GM12878 (cell line): ENCODE results near the gene ZNF45. TPM values are rescaled to one million over a fixed set of nuclear protein-coding genes. Genes with fewer than 3 reads are reported as not detected.
A peak's percentile ranks its signal among the peaks of the same experiment; 100 is the strongest.

Source experiments
- ATAC-seq: fragments of 200-7000 bp; cut with Tn5 transposase; 3 replicates; pipeline ENCODE4 v1.9.1; 2020; ENCODE audit warnings: mild to moderate bottlenecking, moderate library complexity
- BruUV-seq: library from RNA; stranded (reverse); fragments of 400-500 nt; replicated peaks from 2 replicates; lab custom pipeline; 2021; lab: Mats Ljungman, UMichigan
- CTCF ChIA-PET: fragments of 300-600 bp; sonication (Branson Sonifier 250); formaldehyde crosslinking; extraction: SDS; loops from one replicate; lab custom pipeline; 2021; ENCODE audit warnings: inconsistent platforms; lab: Yijun Ruan, JAX
- POLR2A ChIA-PET: fragments of 350-600 bp; formaldehyde crosslinking; extraction: SDS; loops from one replicate; lab custom pipeline; 2021; ENCODE audit warnings: inconsistent platforms; lab: Charles Lee
- RAD21 ChIA-PET: fragments of 300-600 bp; sonication (Branson Sonifier 250); formaldehyde crosslinking; loops from one replicate; lab custom pipeline; 2023; ENCODE audit warnings: antibody characterized with exemption; ENCODE audit not compliant: unreplicated experiment; lab: Charles Lee
- SMC1A ChIA-PET: fragments of 300-600 bp; sonication (Branson Sonifier 250); formaldehyde crosslinking; loops from one replicate; lab custom pipeline; 2023; ENCODE audit not compliant: unreplicated experiment, uncharacterized antibody; lab: Charles Lee
- DNase-seq: peaks from one replicate; pipeline ENCODE4 v3.0.0-alpha.2; 2011; ENCODE audit warnings: low read depth, low spot score
- FAIRE-seq: peaks from 3 replicates; lab custom pipeline; 2011; peaks lifted over from hg19 to GRCh38; lab: Jason Lieb, UNC
- H2AFZ ChIP-seq: 2 replicates; pipeline ENCODE4 v1.6.0; 2011; ENCODE audit warnings: low read depth, low read length, control low read depth; ENCODE audit not compliant: control insufficient read depth
- H3K27ac ChIP-seq: 2 replicates; pipeline ENCODE4 v1.5.1; 2011; ENCODE audit warnings: control low read depth; ENCODE audit not compliant: control insufficient read depth, insufficient read depth
- H3K27me3 ChIP-seq, 2 experiments: replicated peaks in 1 of 2; 2 replicates each; pipeline versions ENCODE4 v1.6.0 to v1.6.1; 2011; ENCODE audit warnings: low read length in 1 of 2; ENCODE audit not compliant: control insufficient read depth in 2 of 2, insufficient read depth in 2 of 2
- H3K36me3 ChIP-seq, 2 experiments: 2 replicates each; pipeline ENCODE4 v1.5.1; 2011; ENCODE audit warnings: low read length in 1 of 2; ENCODE audit not compliant: control insufficient read depth in 2 of 2, insufficient read depth in 2 of 2
- H3K4me1 ChIP-seq: 2 replicates; pipeline ENCODE4 v1.6.1; 2011; ENCODE audit warnings: mild to moderate bottlenecking, low read length, moderate library complexity, mixed read lengths; ENCODE audit not compliant: control insufficient read depth, insufficient read depth
- H3K4me2 ChIP-seq: 2 replicates; pipeline ENCODE4 v1.6.0; 2011; ENCODE audit warnings: control low read depth; ENCODE audit not compliant: control insufficient read depth, insufficient read depth
- H3K4me3 ChIP-seq: fragments of 200-600 bp; sonication (generic); 2 replicates; pipeline ENCODE4 v1.5.1; 2016
- H3K79me2 ChIP-seq: 2 replicates; pipeline ENCODE4 v1.6.0; 2011; ENCODE audit warnings: low read length; ENCODE audit not compliant: control insufficient read depth, insufficient read depth
- H3K9ac ChIP-seq: 2 replicates; pipeline ENCODE4 v1.8.0; 2011; ENCODE audit warnings: low read length, control low read depth, mixed read lengths; ENCODE audit not compliant: control insufficient read depth, insufficient read depth
- H3K9me3 ChIP-seq: replicated peaks from 3 replicates; pipeline ENCODE4 v1.5.1; 2011; ENCODE audit warnings: mild to moderate bottlenecking, low read length; ENCODE audit not compliant: control insufficient read depth, insufficient read depth
- H4K20me1 ChIP-seq: 2 replicates; pipeline ENCODE4 v1.6.0; 2011; ENCODE audit not compliant: control insufficient read depth, insufficient read depth
- BMI1 ChIP-seq: fragments of 450-650 bp; IDR thresholded peaks from 2 replicates; pipeline ENCODE4 v1.6.1; 2016; ENCODE audit warnings: mild to moderate bottlenecking, moderate library complexity, borderline replicate concordance
- CEBPB ChIP-seq, 2 experiments: fragments of 150-350 bp in 1 of 2; IDR thresholded peaks; 2 replicates each; pipeline ENCODE4 v1.6.1; 2012 to 2014; ENCODE audit warnings: low read depth in 2 of 2, low read length in 2 of 2, borderline replicate concordance in 1 of 2, inconsistent platforms in 1 of 2
- E4F1 ChIP-seq: fragments of 450-650 bp; IDR thresholded peaks from 2 replicates; pipeline ENCODE4 v1.6.1; 2018; ENCODE audit warnings: borderline replicate concordance, mild to moderate bottlenecking; ENCODE audit not compliant: partially characterized antibody
- FOXK2 ChIP-seq: fragments of 450-650 bp; IDR thresholded peaks from 2 replicates; pipeline ENCODE4 v1.6.1; 2017; ENCODE audit warnings: mild to moderate bottlenecking, moderate library complexity
- KDM1A ChIP-seq: fragments of 200-600 bp; sonication (generic); IDR thresholded peaks from 2 replicates; pipeline ENCODE4 v1.6.1; 2016; ENCODE audit warnings: borderline replicate concordance
- NR2C1 ChIP-seq: fragments of 450-650 bp; IDR thresholded peaks from 2 replicates; pipeline ENCODE4 v1.6.1; 2017; ENCODE audit warnings: antibody characterized with exemption, mild to moderate bottlenecking, moderate library complexity
- PRDM15 ChIP-seq: fragments of 450-650 bp; formaldehyde crosslinking; IDR thresholded peaks from 2 replicates; pipeline ENCODE4 v1.4.0; 2020; ENCODE audit warnings: mild to moderate bottlenecking, moderate library complexity
- SIN3A ChIP-seq: IDR thresholded peaks from 2 replicates; pipeline ENCODE4 v1.6.1; 2012; ENCODE audit warnings: low read depth, low read length, improper control_type of control experiment
- SMARCA5 ChIP-seq: fragments of 450-650 bp; IDR thresholded peaks from 2 replicates; pipeline ENCODE4 v1.6.1; 2017; ENCODE audit warnings: mild to moderate bottlenecking
- STAT3 ChIP-seq: IDR thresholded peaks from 2 replicates; pipeline ENCODE4 v1.6.1; 2011; ENCODE audit warnings: low read depth, low read length, improper control_type of control experiment
- TBL1XR1 ChIP-seq: IDR thresholded peaks from 2 replicates; pipeline ENCODE4 v1.6.1; 2012; ENCODE audit warnings: low read depth, low read length, improper control_type of control experiment
- ZBTB11 ChIP-seq: fragments of 450-650 bp; formaldehyde crosslinking; IDR thresholded peaks from 2 replicates; pipeline ENCODE4 v1.5.0; 2022; ENCODE audit warnings: mild to moderate bottlenecking, missing genetic modification characterization
- WGBS: methylation state at CpG from one replicate; pipeline ENCODE4 v1.1.6; 2016; ENCODE audit warnings: low lambda C conversion rate; ENCODE audit not compliant: insufficient replicate concordance, insufficient coverage; ENCODE audit errors: missing lambda C conversion rate; 5-methylcytosine and 5-hydroxymethylcytosine counted together
- in situ Hi-C: fragments of 300-500 bp; cut with MboI; formaldehyde crosslinking; loops from 9 replicates; pipeline ENCODE4 v1.14.3; 2018; ENCODE audit warnings: mixed read lengths
- intact Hi-C: fragments of 100-400 bp; cut with micrococcal nuclease; formaldehyde crosslinking; loops from one replicate; pipeline ENCODE4 v1.14.2; 2022; ENCODE audit not compliant: unreplicated experiment
- polyA plus RNA-seq, 11 experiments: library from polyadenylated mRNA; depleted of rRNA in 4 of 11; unstranded in 6 of 11; stranded (reverse) in 5 of 11; fragments of >200 nt; fragmentation: Nextera tagmentation in 4 of 11; fragmentation: Illumina TruSeq in 1 of 11; extraction: Ambion mirVana in 4 of 11; extraction: Trizol in 1 of 11; gene quantifications; 1 replicate in 1 of 11; 2 replicates in 10 of 11; pipeline versions ENCODE4 v1.2.1 to v1.2.3, GENCODE V29; 2011 to 2016; ENCODE audit warnings: inconsistent platforms in 2 of 11, missing spikeins in 2 of 11, low read depth in 1 of 11
- total RNA-seq, 4 experiments: library from RNA; depleted of rRNA in 3 of 4; stranded (reverse); fragments of >200 nt in 3 of 4; fragmentation: Illumina TruSeq in 1 of 4; extraction: Trizol in 1 of 4; gene quantifications; 2 replicates each; pipeline versions ENCODE4 v1.2.1 to v1.2.3, GENCODE V29; 2013 to 2021

The ZNF45 gene
- total and polyA plus RNA-seq, 10 of the 15 experiments (the other 5 are each of a cell fraction or from before 2014, with no cell fraction given), result 4.2 to 23.1 (median 15.9) TPM

GRCh38 chr19:43901395-43902390, 33.4 kb downstream of the ZNF45 start:
- intact Hi-C loops (no loop called here), in situ Hi-C loops (no loop called here)
- Histone ChIP-seq H3K4me2 (peak overlapping the region; percentile 82), H2AFZ (peak overlapping the region; percentile 97), H3K9me3 (peaks cover 1% of the 10 kb centered on the region), H3K79me2 (no peaks in the 10 kb centered on the region), H3K9ac (peak overlapping the region; percentile 45), H3K36me3 (no peaks in the 10 kb centered on the region), H3K27me3 (no peaks in the 10 kb centered on the region), H3K4me3 (peak overlapping the region; percentile 85), H3K27ac (no peak overlapping the region), H3K4me1 (peaks cover 8% of the 10 kb centered on the region; the same call in 1 of the 2 replicates), H4K20me1 (no peaks in the 10 kb centered on the region)
- ChIA-PET CTCF (interaction anchor here (0.6 to 0.9 kb wide), 4 partner anchors 34 to 233 kb away, joined by 3 to 4 read pairs (median 4); partner anchors contain the start of gene ZNF221), POLR2A (interaction anchor here (0.5 to 1.6 kb wide), 5 partner anchors 27 to 157 kb away, joined by 3 to 9 read pairs (median 3); partner anchors contain the start of genes ZNF221 and ZNF45), SMC1A (interaction anchor here (1.0 to 1.3 kb wide), 5 partner anchors 51 to 193 kb away, joined by 3 to 5 read pairs (median 3); no protein-coding TSS in a partner anchor), RAD21 (interaction anchor here (0.5 to 1.3 kb wide), 4 partner anchors 34 to 784 kb away, joined by 3 to 4 read pairs (median 3); partner anchors contain the start of gene ZNF45)
- TSS peak; percentile 76 for BruUV-seq
- peak; percentile 61 for DNase-seq
- ATAC-seq, result peak; percentile 100
- peak; percentile 98 for FAIRE-seq
- WGBS, result 18% methylated on average over 39 of the region's 39 CpGs
- TF ChIP-seq PRDM15 (CRISPR knock-in tag), result no peak
- TF ChIP-seq SIN3A, result peak; percentile 30; the same call in 1 of the 2 replicates
- no peak for TF ChIP-seq FOXK2
- TF ChIP-seq E4F1, result no peak
- no peak; the same call in 1 of the 2 replicates for TF ChIP-seq TBL1XR1
- TF ChIP-seq BMI1, result no peak
- TF ChIP-seq ZBTB11 (CRISPR knock-in tag), result no peak
- no peak for TF ChIP-seq CEBPB (IDR thresholded peaks at IDR 0.05; ENCODE audit: borderline replicate concordance in 1 of 2, low read depth in 2 of 2, low read length in 2 of 2)
- no peak for TF ChIP-seq SMARCA5
- TF ChIP-seq STAT3, result no peak
- peak; percentile 96 for TF ChIP-seq NR2C1
- no peak for TF ChIP-seq KDM1A
